Cardiac fibroblast (primary cell): ENCODE measurements around the gene COX6A1.
"Not testable (repeated sequence)": the region's sequence is repeated elsewhere in the genome, so short reads cannot be mapped to it uniquely, and the experiment has no call there.

Experiments used
- DNase-seq, 2 donors: peaks; one replicate each; pipeline versions ENCODE4 v3.0.0 to v3.0.0-alpha.2; 2010; ENCODE audit warnings: low read depth in 2 of 2
- H3K4me3 ChIP-seq, 2 donors: replicated peaks in 1 of 2; 1 replicate in 1 of 2; 2 replicates in 1 of 2; pipeline ENCODE4 v1.5.1; 2011; ENCODE audit warnings: low read depth in 2 of 2, low read length in 2 of 2, mild to moderate bottlenecking in 2 of 2, moderate library complexity in 1 of 2
- TF ChIP-seq, protein P1 (sequence below): IDR thresholded peaks from one replicate; pipeline ENCODE4 v1.5.1; 2011; ENCODE audit warnings: low read depth, mild to moderate bottlenecking, low read length, inconsistent platforms

The COX6A1 gene

DNA sequence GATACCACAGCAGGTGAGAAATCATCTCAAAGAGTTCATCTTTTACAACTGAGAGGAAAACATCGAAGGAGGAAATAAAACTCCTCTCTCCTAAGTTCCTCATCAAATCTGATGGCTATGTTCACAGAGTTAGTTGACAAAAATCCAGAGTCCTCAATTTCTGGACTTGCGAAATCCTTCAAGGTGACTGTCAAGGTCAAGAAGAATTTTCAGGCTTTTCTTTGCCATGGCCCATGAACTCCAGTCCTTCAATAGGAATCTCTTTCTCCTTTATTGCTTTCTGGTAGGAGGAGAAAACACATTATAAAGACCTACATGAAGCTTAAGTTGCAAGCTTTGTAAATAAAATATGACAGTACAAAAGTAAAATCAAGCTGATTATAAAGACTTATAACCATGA is 6.8 kb downstream of the COX6A1 start:
- DNase-seq: no peak
- no peak overlapping the region for H3K4me3 ChIP-seq
- TF ChIP-seq, protein P1, sequence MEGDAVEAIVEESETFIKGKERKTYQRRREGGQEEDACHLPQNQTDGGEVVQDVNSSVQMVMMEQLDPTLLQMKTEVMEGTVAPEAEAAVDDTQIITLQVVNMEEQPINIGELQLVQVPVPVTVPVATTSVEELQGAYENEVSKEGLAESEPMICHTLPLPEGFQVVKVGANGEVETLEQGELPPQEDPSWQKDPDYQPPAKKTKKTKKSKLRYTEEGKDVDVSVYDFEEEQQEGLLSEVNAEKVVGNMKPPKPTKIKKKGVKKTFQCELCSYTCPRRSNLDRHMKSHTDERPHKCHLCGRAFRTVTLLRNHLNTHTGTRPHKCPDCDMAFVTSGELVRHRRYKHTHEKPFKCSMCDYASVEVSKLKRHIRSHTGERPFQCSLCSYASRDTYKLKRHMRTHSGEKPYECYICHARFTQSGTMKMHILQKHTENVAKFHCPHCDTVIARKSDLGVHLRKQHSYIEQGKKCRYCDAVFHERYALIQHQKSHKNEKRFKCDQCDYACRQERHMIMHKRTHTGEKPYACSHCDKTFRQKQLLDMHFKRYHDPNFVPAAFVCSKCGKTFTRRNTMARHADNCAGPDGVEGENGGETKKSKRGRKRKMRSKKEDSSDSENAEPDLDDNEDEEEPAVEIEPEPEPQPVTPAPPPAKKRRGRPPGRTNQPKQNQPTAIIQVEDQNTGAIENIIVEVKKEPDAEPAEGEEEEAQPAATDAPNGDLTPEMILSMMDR: no peak

DNA sequence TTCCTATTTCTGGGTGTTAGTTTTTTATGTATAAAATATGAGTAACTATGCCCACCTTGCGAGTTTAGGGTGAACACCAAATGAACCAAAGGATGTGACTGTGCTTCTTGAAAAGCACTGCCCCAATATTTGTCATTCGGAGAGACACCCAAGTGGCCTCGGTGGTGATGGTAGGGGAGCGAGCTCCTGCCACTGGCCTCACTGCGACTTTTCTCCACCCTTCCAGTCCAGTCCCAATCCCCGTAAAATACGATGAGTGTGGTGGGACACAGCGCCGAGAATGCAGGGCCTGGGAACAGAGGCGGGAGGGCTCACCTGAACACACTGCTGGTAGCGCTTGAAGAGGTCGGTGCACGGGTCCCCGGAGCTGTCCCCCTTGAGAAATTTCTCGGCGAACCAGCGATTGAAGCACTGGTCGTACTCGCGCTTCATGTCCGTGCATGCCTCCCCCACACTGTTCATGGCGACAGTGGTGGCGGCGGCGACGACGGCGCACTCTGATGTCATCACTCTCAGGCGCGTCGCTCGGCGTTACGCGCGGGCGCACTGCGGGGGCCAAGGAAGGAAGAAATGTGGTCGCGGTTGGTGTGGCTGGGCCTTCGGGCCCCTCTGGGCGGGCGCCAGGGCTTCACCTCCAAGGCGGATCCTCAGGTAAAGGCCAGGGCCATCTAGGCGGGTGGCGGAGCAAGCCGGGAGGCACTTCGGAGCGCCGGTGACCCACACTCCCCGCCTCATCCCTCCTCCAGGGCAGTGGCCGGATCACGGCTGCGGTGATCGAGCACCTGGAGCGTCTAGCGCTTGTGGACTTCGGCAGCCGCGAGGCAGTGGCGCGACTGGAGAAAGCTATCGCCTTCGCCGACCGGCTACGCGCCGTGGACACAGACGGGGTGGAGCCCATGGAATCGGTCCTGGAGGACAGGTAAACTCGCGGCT is 8.3 kb downstream of the COX6A1 start, which contains the start of the genes GATC and TRIAP1:
GATC (plus strand) TSS at position 534 of the 933 bp plus-strand sequence; CDS start at position 571, 37 bp downstream.
TRIAP1 (minus strand) TSS at position 474 of the 933 bp plus-strand sequence; CDS start at position 462, 12 bp downstream.
- H3K4me3 ChIP-seq: peak within 1 kb of the TSS; percentile 100
- TF ChIP-seq, protein P1: no peak
- DNase-seq: peak; percentile 71 to 80

GRCh38 chr12:120446844-120447178 is 8.9 kb downstream of the COX6A1 start:
- not testable (repeated sequence) for DNase-seq
- peak overlapping the region; percentile 100 for H3K4me3 ChIP-seq

- no peak overlapping the region for H3K4me3 ChIP-seq
- no peak for DNase-seq
- TF ChIP-seq, protein P1: no peak
These were observed 10.1 kb downstream of the COX6A1 start for GRCh38 chr12:120447992-120448391.

DNA sequence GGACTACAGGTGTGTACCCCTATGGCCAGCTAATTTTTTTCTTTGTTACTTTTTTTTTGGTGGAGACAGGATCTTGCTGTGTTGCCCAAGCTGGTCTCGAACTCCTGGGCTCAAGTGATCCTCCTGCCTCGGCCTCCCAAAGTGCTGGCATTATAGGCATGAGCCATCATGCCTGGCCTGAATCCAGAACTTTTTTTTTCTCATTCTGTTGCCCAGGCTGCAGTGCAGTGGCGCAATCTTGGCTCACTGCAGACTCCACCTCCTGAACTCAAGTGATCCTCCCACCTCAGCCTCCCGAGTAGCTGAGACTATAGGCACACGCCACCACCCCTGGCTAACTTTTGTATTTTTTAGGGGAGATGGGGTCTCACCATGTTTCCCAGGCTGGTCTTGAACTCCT is 14.6 kb downstream of the COX6A1 start:
- peak; percentile 29 to 52 for DNase-seq
- H3K4me3 ChIP-seq: not testable (repeated sequence)

DNA sequence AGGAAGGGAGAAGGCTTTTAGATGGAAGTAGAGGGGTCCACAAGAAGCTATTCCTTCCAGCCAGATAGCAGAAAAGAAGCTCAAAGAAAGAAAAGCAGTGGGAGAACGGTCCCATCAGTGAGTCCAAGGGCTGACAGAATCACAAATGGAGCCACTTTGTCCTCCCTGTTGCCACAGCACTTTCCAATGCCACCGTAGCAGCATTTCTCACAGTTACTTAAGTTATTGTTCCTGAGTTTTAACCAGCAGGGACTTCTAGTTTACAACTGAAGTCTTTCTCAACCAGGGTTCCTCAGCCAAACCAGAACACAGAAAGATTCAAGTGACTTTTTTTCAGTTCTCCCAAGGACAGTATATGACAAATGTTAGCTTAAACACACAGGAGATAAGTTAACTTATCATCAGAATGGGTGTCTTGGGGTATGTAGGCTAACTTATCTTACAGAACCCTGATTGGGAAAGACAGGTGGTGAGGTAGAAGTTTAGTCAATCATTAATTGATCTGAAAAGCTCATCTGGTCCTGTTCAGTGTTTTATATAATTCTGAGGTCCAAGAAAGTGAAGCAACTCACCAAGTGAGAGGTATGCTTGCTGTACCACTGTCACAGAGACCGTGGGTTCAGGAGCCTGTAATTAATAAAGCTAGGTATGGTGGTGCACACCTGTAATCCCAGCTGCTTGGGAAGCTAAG is 15.3 kb downstream of the COX6A1 start:
- no peak overlapping the region for H3K4me3 ChIP-seq
- TF ChIP-seq, protein P1: no peak
- DNase-seq: no peak

DNA sequence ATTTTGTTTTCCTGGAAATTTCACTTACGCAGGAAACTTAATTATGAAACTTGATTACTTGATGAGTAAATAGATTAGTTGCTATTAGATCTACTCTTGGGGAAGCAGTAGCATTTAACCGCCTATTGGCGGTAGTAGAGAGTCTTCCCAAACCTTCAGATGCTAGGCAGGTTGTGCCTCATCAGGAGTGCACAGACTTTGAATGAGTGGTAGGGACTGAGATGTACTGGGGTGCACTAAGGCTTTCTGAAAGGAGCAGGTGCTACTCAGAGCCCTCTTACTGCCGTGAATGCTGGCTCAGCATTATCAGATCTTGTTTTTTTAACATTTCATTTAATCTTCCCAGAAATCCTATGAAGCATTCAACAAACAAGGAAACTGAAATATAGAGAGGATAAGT is 16.1 kb downstream of the COX6A1 start:
- no peak overlapping the region for H3K4me3 ChIP-seq
- peak; percentile 26 to 50 for DNase-seq
- TF ChIP-seq, protein P1: peak; percentile 73
